ENCODE data around the gene CBFB. TPM values are rescaled to one million over a fixed set of nuclear protein-coding genes. Genes with fewer than 3 reads are reported as not detected.

Gene CBFB
- total and polyA plus RNA-seq, 2 of the 13 experiments (the other 11 are each of a cell fraction or from before 2014, with no cell fraction given) = 22.1 to 70.8 TPM

DNA sequence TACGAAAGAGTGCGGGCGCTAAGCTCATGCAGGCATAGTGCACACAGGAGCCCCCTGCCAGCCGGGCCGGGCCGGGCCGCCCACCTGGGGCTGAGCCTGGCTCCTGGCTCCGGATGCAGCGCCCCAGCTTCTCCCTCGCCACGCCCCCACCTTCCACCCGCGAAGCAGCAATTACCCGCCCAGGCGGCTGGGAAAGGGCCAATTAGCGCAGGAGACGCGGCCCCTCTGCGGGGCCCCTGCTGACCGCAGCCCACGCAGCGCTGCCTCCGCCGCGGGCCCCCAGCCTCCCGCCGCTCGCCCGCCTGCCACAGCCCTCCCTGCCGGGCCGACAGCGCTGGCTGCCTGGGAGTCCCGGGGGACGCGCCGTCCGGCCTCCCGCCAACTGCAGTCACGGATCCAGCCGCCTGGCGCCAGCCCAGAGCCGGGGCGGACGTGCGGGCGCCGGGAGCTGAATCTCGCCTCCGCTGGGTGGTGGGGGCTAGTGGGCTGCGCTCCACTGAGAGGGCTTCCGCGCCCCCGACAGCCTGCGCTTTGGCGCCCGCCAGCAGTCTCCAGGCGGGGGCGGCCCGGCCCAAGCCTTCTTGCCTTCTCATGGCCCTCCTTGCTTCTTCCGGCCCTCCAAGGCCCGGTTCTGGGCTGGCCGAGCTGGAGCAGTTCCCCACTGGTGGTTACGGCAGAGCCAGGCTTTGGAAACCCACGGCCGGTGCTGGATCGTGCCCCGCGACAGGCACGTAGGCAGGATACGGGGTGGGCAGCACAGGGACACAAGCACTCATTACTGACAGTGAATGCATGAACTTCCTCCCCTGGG is 14.9 kb upstream of the CBFB start (continued):
- TF ChIP-seq, protein P1, sequence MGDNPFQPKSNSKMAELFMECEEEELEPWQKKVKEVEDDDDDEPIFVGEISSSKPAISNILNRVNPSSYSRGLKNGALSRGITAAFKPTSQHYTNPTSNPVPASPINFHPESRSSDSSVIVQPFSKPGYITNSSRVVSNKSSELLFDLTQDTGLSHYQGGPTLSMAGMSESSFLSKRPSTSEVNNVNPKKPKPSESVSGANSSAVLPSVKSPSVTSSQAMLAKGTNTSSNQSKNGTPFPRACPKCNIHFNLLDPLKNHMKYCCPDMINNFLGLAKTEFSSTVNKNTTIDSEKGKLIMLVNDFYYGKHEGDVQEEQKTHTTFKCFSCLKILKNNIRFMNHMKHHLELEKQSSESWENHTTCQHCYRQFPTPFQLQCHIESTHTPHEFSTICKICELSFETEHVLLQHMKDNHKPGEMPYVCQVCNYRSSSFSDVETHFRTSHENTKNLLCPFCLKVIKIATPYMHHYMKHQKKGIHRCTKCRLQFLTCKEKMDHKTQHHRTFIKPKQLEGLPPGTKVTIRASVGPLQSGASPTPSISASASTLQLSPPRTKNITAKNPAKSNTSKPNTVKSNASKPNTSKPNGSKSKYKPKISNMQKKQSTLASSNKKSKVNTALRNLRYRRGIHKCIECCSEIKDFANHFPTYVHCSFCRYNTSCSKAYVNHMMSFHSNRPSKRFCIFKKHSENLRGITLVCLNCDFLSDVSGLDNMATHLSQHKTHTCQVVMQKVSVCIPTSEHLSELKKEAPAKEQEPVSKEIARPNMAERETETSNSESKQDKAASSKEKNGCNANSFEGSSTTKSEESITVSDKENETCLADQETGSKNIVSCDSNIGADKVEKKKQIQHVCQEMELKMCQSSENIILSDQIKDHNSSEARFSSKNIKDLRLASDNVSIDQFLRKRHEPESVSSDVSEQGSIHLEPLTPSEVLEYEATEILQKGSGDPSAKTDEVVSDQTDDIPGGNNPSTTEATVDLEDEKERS (CRISPR knock-in tag; IDR thresholded peaks at IDR 0.05) = 0 out of 2 replicates have a peak, but pooled peaks have one; percentile 20
- TF ChIP-seq, protein P2, sequence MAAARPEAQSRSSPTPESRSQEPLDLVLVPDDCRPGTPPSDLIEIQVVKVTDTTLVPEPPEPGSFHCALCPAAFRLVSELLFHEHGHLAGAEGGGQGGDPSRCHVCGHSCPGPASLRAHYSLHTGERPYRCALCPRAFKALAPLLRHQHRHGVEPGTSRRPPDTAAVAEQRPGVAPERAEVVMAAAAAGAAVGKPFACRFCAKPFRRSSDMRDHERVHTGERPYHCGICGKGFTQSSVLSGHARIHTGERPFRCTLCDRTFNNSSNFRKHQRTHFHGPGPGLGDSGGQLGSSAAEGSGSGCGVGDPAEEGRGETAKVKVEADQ (CRISPR knock-in tag; IDR thresholded peaks at IDR 0.05; ENCODE audit: borderline replicate concordance) = peak; percentile 55; the same call in 1 of the 2 replicates
- TF ChIP-seq, protein P3, sequence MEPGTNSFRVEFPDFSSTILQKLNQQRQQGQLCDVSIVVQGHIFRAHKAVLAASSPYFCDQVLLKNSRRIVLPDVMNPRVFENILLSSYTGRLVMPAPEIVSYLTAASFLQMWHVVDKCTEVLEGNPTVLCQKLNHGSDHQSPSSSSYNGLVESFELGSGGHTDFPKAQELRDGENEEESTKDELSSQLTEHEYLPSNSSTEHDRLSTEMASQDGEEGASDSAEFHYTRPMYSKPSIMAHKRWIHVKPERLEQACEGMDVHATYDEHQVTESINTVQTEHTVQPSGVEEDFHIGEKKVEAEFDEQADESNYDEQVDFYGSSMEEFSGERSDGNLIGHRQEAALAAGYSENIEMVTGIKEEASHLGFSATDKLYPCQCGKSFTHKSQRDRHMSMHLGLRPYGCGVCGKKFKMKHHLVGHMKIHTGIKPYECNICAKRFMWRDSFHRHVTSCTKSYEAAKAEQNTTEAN (CRISPR knock-in tag; conservative IDR thresholded peaks at IDR 0.05) = peak; percentile 58; the same call in 1 of the 2 replicates
- TF ChIP-seq TCF7L2 (IDR thresholded peaks at IDR 0.05; ENCODE audit: low read depth, low read length) = no peak
- TF ChIP-seq RAD21 (CRISPR knock-in tag; IDR thresholded peaks at IDR 0.05) = peak; percentile 78
- no peak for TF ChIP-seq SP140L (CRISPR knock-in tag; IDR thresholded peaks at IDR 0.05; ENCODE audit: borderline replicate concordance)
- TF ChIP-seq KDM5B (CRISPR knock-in tag; IDR thresholded peaks at IDR 0.05; ENCODE audit: borderline replicate concordance) = peak; percentile 67
- TF ChIP-seq FOXA3 (CRISPR knock-in tag; IDR thresholded peaks at IDR 0.05) = 0 out of 2 replicates have a peak, but pooled peaks have one; percentile 19
- TF ChIP-seq, protein P4, sequence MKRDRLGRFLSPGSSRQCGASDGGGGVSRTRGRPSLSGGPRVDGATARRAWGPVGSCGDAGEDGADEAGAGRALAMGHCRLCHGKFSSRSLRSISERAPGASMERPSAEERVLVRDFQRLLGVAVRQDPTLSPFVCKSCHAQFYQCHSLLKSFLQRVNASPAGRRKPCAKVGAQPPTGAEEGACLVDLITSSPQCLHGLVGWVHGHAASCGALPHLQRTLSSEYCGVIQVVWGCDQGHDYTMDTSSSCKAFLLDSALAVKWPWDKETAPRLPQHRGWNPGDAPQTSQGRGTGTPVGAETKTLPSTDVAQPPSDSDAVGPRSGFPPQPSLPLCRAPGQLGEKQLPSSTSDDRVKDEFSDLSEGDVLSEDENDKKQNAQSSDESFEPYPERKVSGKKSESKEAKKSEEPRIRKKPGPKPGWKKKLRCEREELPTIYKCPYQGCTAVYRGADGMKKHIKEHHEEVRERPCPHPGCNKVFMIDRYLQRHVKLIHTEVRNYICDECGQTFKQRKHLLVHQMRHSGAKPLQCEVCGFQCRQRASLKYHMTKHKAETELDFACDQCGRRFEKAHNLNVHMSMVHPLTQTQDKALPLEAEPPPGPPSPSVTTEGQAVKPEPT (CRISPR knock-in tag; IDR thresholded peaks at IDR 0.05; ENCODE audit: low read depth) = 0 out of 2 replicates have a peak, but pooled peaks have one; percentile 24
- peak; percentile 94 for TF ChIP-seq ZNF556 (CRISPR knock-in tag; IDR thresholded peaks at IDR 0.05; ENCODE audit: borderline replicate concordance)
- peak; percentile 30; the same call in 1 of the 2 replicates for TF ChIP-seq ZNF839 (CRISPR knock-in tag; IDR thresholded peaks at IDR 0.05; ENCODE audit: borderline replicate concordance)
- TF ChIP-seq SOX6 (IDR thresholded peaks at IDR 0.05) = no peak
- TF ChIP-seq SOX6 (CRISPR knock-in tag; IDR thresholded peaks at IDR 0.05) = no peak
- no peak for TF ChIP-seq HNRNPUL1 (IDR thresholded peaks at IDR 0.05; ENCODE audit: low read depth, low read length)
- 0 out of 2 replicates have a peak, but pooled peaks have one; percentile 41 for TF ChIP-seq ZNF160 (CRISPR knock-in tag; IDR thresholded peaks at IDR 0.05)
- 0 out of 2 replicates have a peak, but pooled peaks have one; percentile 51 for TF ChIP-seq ZNF772 (CRISPR knock-in tag; IDR thresholded peaks at IDR 0.05)
- 0 out of 2 replicates have a peak, but pooled peaks have one; percentile 30 for TF ChIP-seq RBFOX2 (IDR thresholded peaks at IDR 0.05; ENCODE audit: low read depth, low read length)
- TF ChIP-seq YY1 (IDR thresholded peaks at IDR 0.05; ENCODE audit: insufficient read depth, insufficient replicate concordance, low read depth, low read length) = peak; percentile 37
